SK-N-MC (cell line): ENCODE results near the gene ZP1.

Experiments used
- EZH2 ChIP-seq: fragments of 200-600 bp; sonication (generic); IDR thresholded peaks from one replicate; pipeline ENCODE4 v1.6.1; 2017; ENCODE audit warnings: antibody characterized with exemption
- POLR2AphosphoS5 ChIP-seq: IDR thresholded peaks from 2 replicates; pipeline ENCODE4 v1.6.1; 2012; ENCODE audit warnings: mild to moderate bottlenecking, low read depth, low read length, borderline replicate concordance

DNA sequence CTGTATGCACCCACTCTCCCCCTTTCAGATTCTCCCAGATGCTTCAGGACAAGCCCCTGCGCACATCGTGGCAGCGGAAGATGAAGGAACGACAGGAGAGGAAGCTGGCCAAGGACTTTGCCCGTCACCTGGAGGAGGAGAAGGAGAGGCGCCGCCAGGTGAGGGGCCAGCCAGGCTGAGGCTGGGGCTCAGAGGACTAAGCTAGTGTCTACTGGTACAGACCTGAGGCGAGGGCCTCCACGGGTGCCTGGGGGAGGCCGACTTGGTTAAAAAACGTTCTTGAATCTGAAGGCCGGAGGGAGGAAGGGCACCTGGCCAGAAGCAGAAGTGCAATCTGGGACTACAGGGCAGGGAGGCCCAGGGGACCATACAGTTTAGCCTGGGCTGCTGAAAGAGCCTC is 19.4 kb upstream of the ZP1 start:
- no peak for TF ChIP-seq EZH2
- TF ChIP-seq POLR2AphosphoS5: no peak
